HG02938 (cell line): Measurements from ENCODE around the gene CD52.
"Not testable (repeated sequence)": the region's sequence is repeated elsewhere in the genome, so short reads cannot be mapped to it uniquely, and the experiment has no call there.

Experiments
- ATAC-seq: cut with Tn5 transposase; IDR thresholded peaks from one replicate; pipeline ENCODE4 v1.9.1; 2021; ENCODE audit warnings: mild to moderate bottlenecking, moderate library complexity; ENCODE audit not compliant: unreplicated experiment

The CD52 gene

GRCh38 chr1:26327956-26328362 is 10.2 kb downstream of the CD52 start:
- ATAC-seq: no peak

GRCh38 chr1:26328597-26328996 is 10.8 kb downstream of the CD52 start:
- no peak for ATAC-seq

GRCh38 chr1:26329380-26329779 is 11.6 kb downstream of the CD52 start:
- not testable (repeated sequence) for ATAC-seq

GRCh38 chr1:26330276-26330675 is 12.5 kb downstream of the CD52 start:
- no peak for ATAC-seq

- ATAC-seq: not testable (repeated sequence)
Measured at GRCh38 chr1:26333312-26333711, 15.6 kb downstream of the CD52 start.

GRCh38 chr1:26335774-26336476 is 18.2 kb downstream of the CD52 start:
- ATAC-seq: no peak

- no peak for ATAC-seq
Measured at GRCh38 chr1:26336477-26337205, 18.9 kb downstream of the CD52 start.

GRCh38 chr1:26337206-26337535 is 19.4 kb downstream of the CD52 start:
- ATAC-seq: no peak

GRCh38 chr1:26337625-26338024 is 19.9 kb downstream of the CD52 start:
- no peak for ATAC-seq

GRCh38 chr1:26338670-26339069 is 20.9 kb downstream of the CD52 start:
- ATAC-seq: no peak

GRCh38 chr1:26340047-26340481 is 22.3 kb downstream of the CD52 start:
- ATAC-seq: no peak

GRCh38 chr1:26344147-26344920 is 26.6 kb downstream of the CD52 start:
- ATAC-seq: no peak

- no peak for ATAC-seq
Measured at GRCh38 chr1:26345718-26346117, 28.0 kb downstream of the CD52 start.

GRCh38 chr1:26346274-26347033 is 28.7 kb downstream of the CD52 start:
- ATAC-seq: no peak

- ATAC-seq: no peak
Measured at GRCh38 chr1:26349188-26349876, 31.6 kb downstream of the CD52 start.

- ATAC-seq: no peak
Measured at GRCh38 chr1:26349877-26350244, 32.1 kb downstream of the CD52 start.

GRCh38 chr1:26350343-26350700 is 32.6 kb downstream of the CD52 start:
- no peak for ATAC-seq

- ATAC-seq: no peak
Measured at GRCh38 chr1:26350701-26351589, 33.2 kb downstream of the CD52 start.

- no peak for ATAC-seq
Measured at GRCh38 chr1:26351590-26352337, 34.0 kb downstream of the CD52 start.
